ENCODE measurements around the gene CDKN1A. TPM values are rescaled to one million over a fixed set of nuclear protein-coding genes. Genes with fewer than 3 reads are reported as not detected.

Gene CDKN1A
- total RNA-seq, 1 experiment from 2014 or later, result 75.1 TPM

GRCh38 chr6:36698871-36699271 is 20.4 kb downstream of the CDKN1A start:
- TF ChIP-seq NFE2L1 (CRISPR knock-in tag; IDR thresholded peaks at IDR 0.05), result no peak
- no peak for TF ChIP-seq ZNF121 (CRISPR knock-in tag; IDR thresholded peaks at IDR 0.05)
- no peak for TF ChIP-seq FOXJ3 (CRISPR knock-in tag; IDR thresholded peaks at IDR 0.05; ENCODE audit: borderline replicate concordance)
- no peak for TF ChIP-seq ZNF396 (CRISPR knock-in tag; IDR thresholded peaks at IDR 0.05; ENCODE audit: borderline replicate concordance)
- no peak for TF ChIP-seq FOXP1 (CRISPR knock-in tag; IDR thresholded peaks at IDR 0.05; ENCODE audit: borderline replicate concordance)
- no peak for TF ChIP-seq JUN (CRISPR knock-in tag; IDR thresholded peaks at IDR 0.05)
- TF ChIP-seq, protein P1, sequence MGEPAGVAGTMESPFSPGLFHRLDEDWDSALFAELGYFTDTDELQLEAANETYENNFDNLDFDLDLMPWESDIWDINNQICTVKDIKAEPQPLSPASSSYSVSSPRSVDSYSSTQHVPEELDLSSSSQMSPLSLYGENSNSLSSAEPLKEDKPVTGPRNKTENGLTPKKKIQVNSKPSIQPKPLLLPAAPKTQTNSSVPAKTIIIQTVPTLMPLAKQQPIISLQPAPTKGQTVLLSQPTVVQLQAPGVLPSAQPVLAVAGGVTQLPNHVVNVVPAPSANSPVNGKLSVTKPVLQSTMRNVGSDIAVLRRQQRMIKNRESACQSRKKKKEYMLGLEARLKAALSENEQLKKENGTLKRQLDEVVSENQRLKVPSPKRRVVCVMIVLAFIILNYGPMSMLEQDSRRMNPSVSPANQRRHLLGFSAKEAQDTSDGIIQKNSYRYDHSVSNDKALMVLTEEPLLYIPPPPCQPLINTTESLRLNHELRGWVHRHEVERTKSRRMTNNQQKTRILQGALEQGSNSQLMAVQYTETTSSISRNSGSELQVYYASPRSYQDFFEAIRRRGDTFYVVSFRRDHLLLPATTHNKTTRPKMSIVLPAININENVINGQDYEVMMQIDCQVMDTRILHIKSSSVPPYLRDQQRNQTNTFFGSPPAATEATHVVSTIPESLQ (CRISPR knock-in tag; IDR thresholded peaks at IDR 0.05), result no peak
- no peak for TF ChIP-seq ZNF423 (CRISPR knock-in tag; IDR thresholded peaks at IDR 0.05)
- no peak for TF ChIP-seq GRHL2 (CRISPR knock-in tag; IDR thresholded peaks at IDR 0.05; ENCODE audit: insufficient replicate concordance, severe bottlenecking)
- no peak for TF ChIP-seq HMGA2 (CRISPR knock-in tag; IDR thresholded peaks at IDR 0.05)
- TF ChIP-seq SOX15 (CRISPR knock-in tag; IDR thresholded peaks at IDR 0.05), result no peak
- TF ChIP-seq ZNF512 (CRISPR knock-in tag; IDR thresholded peaks at IDR 0.05; ENCODE audit: borderline replicate concordance), result no peak
- TF ChIP-seq FOXK1 (CRISPR knock-in tag; IDR thresholded peaks at IDR 0.05), result no peak
- TF ChIP-seq, protein P2, sequence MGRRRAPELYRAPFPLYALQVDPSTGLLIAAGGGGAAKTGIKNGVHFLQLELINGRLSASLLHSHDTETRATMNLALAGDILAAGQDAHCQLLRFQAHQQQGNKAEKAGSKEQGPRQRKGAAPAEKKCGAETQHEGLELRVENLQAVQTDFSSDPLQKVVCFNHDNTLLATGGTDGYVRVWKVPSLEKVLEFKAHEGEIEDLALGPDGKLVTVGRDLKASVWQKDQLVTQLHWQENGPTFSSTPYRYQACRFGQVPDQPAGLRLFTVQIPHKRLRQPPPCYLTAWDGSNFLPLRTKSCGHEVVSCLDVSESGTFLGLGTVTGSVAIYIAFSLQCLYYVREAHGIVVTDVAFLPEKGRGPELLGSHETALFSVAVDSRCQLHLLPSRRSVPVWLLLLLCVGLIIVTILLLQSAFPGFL (CRISPR knock-in tag; IDR thresholded peaks at IDR 0.05; ENCODE audit: borderline replicate concordance), result no peak
- TF ChIP-seq HMGXB4 (CRISPR knock-in tag; IDR thresholded peaks at IDR 0.05), result no peak
- TF ChIP-seq TEAD1 (CRISPR knock-in tag; IDR thresholded peaks at IDR 0.05), result no peak
- Mint-ChIP-seq H3K4me1 (no peaks in the 10 kb centered on the region), H3K4me3 (no peak overlapping the region), H3K27ac (no peak overlapping the region), H3K36me3 (no peaks in the 10 kb centered on the region), H3K27me3 (ENCODE audit: low read depth) (no peaks in the 10 kb centered on the region), H3K9me3 (no peaks in the 10 kb centered on the region)
- POLR2A ChIA-PET, result no interaction called here
- no peak for ATAC-seq
- CTCF ChIA-PET, result interaction anchor here (0.6 kb wide), 1 partner anchor 84 kb away, joined by 4 read pairs; no protein-coding TSS in a partner anchor
- DNase-seq (ENCODE audit: low spot score), result no peak

DNA sequence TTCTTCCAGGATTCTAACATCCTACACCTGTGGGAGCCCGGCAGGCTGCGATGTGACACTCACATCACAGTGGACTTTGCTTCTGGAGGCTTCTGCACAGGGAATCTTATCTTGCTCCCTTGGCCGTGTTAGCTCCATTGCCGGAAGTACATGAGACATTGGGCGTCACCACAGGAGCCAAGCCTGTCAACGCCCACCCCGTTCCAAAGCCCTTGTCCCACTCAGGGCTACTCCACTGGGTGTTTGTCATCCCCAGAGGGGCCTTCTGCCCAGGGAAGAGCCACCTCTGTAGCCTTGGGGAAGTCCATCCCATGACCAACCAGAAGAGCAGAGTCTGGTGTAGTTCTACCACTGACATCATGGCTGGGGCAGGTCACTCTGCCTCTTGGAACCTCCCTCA is 20.8 kb downstream of the CDKN1A start:
- no peaks in the 10 kb centered on the region for H3K27me3 Mint-ChIP-seq (ENCODE audit: low read depth)
- CTCF ChIA-PET, result interaction anchor here (0.6 kb wide), 1 partner anchor 84 kb away, joined by 4 read pairs; no protein-coding TSS in a partner anchor
- H3K4me3 Mint-ChIP-seq, result no peak overlapping the region
- no peaks in the 10 kb centered on the region for H3K4me1 Mint-ChIP-seq
- no peak for ATAC-seq
- no peak for TF ChIP-seq ZNF532 (CRISPR knock-in tag; IDR thresholded peaks at IDR 0.05; ENCODE audit: borderline replicate concordance)
- TF ChIP-seq TEAD4 (CRISPR knock-in tag; IDR thresholded peaks at IDR 0.05), result no peak
- TF ChIP-seq CDX4 (CRISPR knock-in tag; IDR thresholded peaks at IDR 0.05; ENCODE audit: borderline replicate concordance), result no peak
- POLR2A ChIA-PET, result no interaction called here
- no peaks in the 10 kb centered on the region for H3K36me3 Mint-ChIP-seq
- no peak for DNase-seq (ENCODE audit: low spot score)
- H3K27ac Mint-ChIP-seq, result no peak overlapping the region
- H3K9me3 Mint-ChIP-seq, result no peaks in the 10 kb centered on the region

Data from WTC11 (cell line).